Cardiac muscle cell (in vitro differentiated cells and primary cell): Measurements from ENCODE around the gene MGST2. TPM values are rescaled to one million over a fixed set of nuclear protein-coding genes. Genes with fewer than 3 reads are reported as not detected.
A peak's percentile ranks its signal among the peaks of the same experiment; 100 is the strongest.

ENCODE experiments used
- DNase-seq, 2 donors: peaks; one replicate each; pipeline versions ENCODE4 v3.0.0 to v3.0.0-alpha.2; 2010 to 2017; ENCODE audit warnings: low read depth in 1 of 2, low spot score in 1 of 2
- H3K27ac ChIP-seq: fragments of 200-600 bp; sonication (generic); 2 replicates; pipeline ENCODE4 v1.5.1; 2016
- H3K27me3 ChIP-seq: fragments of 200-600 bp; sonication (generic); 2 replicates; pipeline ENCODE4 v1.6.0; 2016; ENCODE audit warnings: control low read depth
- H3K36me3 ChIP-seq: fragments of 200-600 bp; sonication (generic); 2 replicates; pipeline ENCODE4 v1.5.1; 2016; ENCODE audit warnings: control low read depth
- H3K4me1 ChIP-seq: fragments of 200-600 bp; sonication (generic); 2 replicates; pipeline ENCODE4 v1.8.1; 2017; ENCODE audit warnings: low read depth, mild to moderate bottlenecking, mixed run types
- H3K4me3 ChIP-seq: fragments of 200-600 bp; sonication (generic); 2 replicates; pipeline ENCODE4 v1.5.1; 2016; ENCODE audit warnings: mild to moderate bottlenecking
- H3K9me3 ChIP-seq: fragments of 200-600 bp; sonication (generic); 2 replicates; pipeline ENCODE4 v1.5.1; 2017; ENCODE audit warnings: low read depth, mild to moderate bottlenecking, control low read depth
- CTCF ChIP-seq: IDR thresholded peaks from 2 replicates; pipeline ENCODE4 v1.5.1; 2012; ENCODE audit warnings: low read depth, mild to moderate bottlenecking, low read length
- polyA plus RNA-seq: library from polyadenylated mRNA; unstranded; fragments of >200 nt; fragmentation: Nextera tagmentation; extraction: Ambion mirVana; gene quantifications from 2 replicates; pipeline ENCODE4 v1.2.1, GENCODE V29; 2016
- total RNA-seq: library from RNA; depleted of rRNA; stranded (reverse); fragments of >200 nt; gene quantifications from 2 replicates; pipeline ENCODE4 v1.2.3, GENCODE V29; 2016

Gene MGST2
- total and polyA plus RNA-seq, 2 experiments from 2014 or later: 36.5 to 90.8 TPM

- H3K9me3 ChIP-seq: no peaks in the 10 kb centered on the region
- peaks cover 12% of the 10 kb centered on the region for H3K4me1 ChIP-seq
- peaks cover 6% of the 10 kb centered on the region for H3K36me3 ChIP-seq
- no peaks in the 10 kb centered on the region for H3K27me3 ChIP-seq
- no peak overlapping the region for H3K4me3 ChIP-seq
- H3K27ac ChIP-seq: no peak overlapping the region
- DNase-seq: no peak
- TF ChIP-seq CTCF: no peak
Measured at GRCh38 chr4:139719381-139720101, 53.9 kb downstream of the MGST2 start.

- Histone ChIP-seq H3K9me3 (no peaks in the 10 kb centered on the region), H3K27ac (no peak overlapping the region), H3K36me3 (peaks cover 6% of the 10 kb centered on the region), H3K4me3 (no peak overlapping the region), H3K27me3 (no peaks in the 10 kb centered on the region), H3K4me1 (peaks cover 6% of the 10 kb centered on the region)
- TF ChIP-seq CTCF: no peak
- DNase-seq: peak in 1 of 2 donors; percentile 30
Measured at GRCh38 chr4:139720806-139721205, 55.2 kb downstream of the MGST2 start.

GRCh38 chr4:139721789-139722188 is 56.2 kb downstream of the MGST2 start:
- TF ChIP-seq CTCF: no peak
- H3K4me3 ChIP-seq: no peak overlapping the region
- no peak for DNase-seq
- no peak overlapping the region for H3K27ac ChIP-seq
- peaks cover 6% of the 10 kb centered on the region for H3K36me3 ChIP-seq
- H3K9me3 ChIP-seq: no peaks in the 10 kb centered on the region
- H3K27me3 ChIP-seq: no peaks in the 10 kb centered on the region
- no peaks in the 10 kb centered on the region for H3K4me1 ChIP-seq

GRCh38 chr4:139725236-139725635 is 59.6 kb downstream of the MGST2 start:
- peaks cover 4% of the 10 kb centered on the region for H3K4me1 ChIP-seq
- no peak overlapping the region for H3K4me3 ChIP-seq
- H3K27me3 ChIP-seq: no peaks in the 10 kb centered on the region
- H3K9me3 ChIP-seq: no peaks in the 10 kb centered on the region
- no peaks in the 10 kb centered on the region for H3K36me3 ChIP-seq
- no peak for TF ChIP-seq CTCF
- H3K27ac ChIP-seq: no peak overlapping the region
- no peak for DNase-seq

- H3K27me3 ChIP-seq: no peaks in the 10 kb centered on the region
- no peak for TF ChIP-seq CTCF
- H3K27ac ChIP-seq: peak overlapping the region; percentile 41
- H3K36me3 ChIP-seq: no peaks in the 10 kb centered on the region
- H3K4me3 ChIP-seq: no peak overlapping the region
- peaks cover 5% of the 10 kb centered on the region for H3K4me1 ChIP-seq
- no peaks in the 10 kb centered on the region for H3K9me3 ChIP-seq
- DNase-seq: no peak
Measured at GRCh38 chr4:139726615-139727014, 61.0 kb downstream of the MGST2 start.

- no peak for DNase-seq
- Histone ChIP-seq H3K9me3 (no peaks in the 10 kb centered on the region), H3K4me3 (no peak overlapping the region), H3K36me3 (no peaks in the 10 kb centered on the region), H3K4me1 (peaks cover 21% of the 10 kb centered on the region), H3K27ac (peak overlapping the region; percentile 29), H3K27me3 (no peaks in the 10 kb centered on the region)
- TF ChIP-seq CTCF: no peak
Measured at GRCh38 chr4:139728146-139728545, 62.5 kb downstream of the MGST2 start.
